H9 (cell line): ENCODE results near the gene F2R. TPM values are rescaled to one million over a fixed set of nuclear protein-coding genes. Genes with fewer than 3 reads are reported as not detected.

Experiments
- DNase-seq: peaks from one replicate; pipeline ENCODE4 v3.0.0-alpha.2; 2017
- H2AFZ ChIP-seq: one replicate; pipeline ENCODE4 v1.6.1; 2013; ENCODE audit warnings: mild to moderate bottlenecking, low read length, control low read depth, moderate library complexity
- H2AK5ac ChIP-seq: 2 replicates; pipeline ENCODE4 v1.6.1; 2013; ENCODE audit warnings: low read length, control low read depth, mixed read lengths; ENCODE audit not compliant: insufficient read length
- H2BK120ac ChIP-seq: one replicate; pipeline ENCODE4 v1.6.1; 2013; ENCODE audit warnings: low read depth, mild to moderate bottlenecking, low read length, control low read depth, inconsistent platforms; ENCODE audit not compliant: poor library complexity, severe bottlenecking
- H2BK12ac ChIP-seq: 2 replicates; pipeline ENCODE4 v1.6.1; 2013; ENCODE audit warnings: low read length, control low read depth, mixed read lengths, low read depth; ENCODE audit not compliant: insufficient read length
- H2BK15ac ChIP-seq: 2 replicates; pipeline ENCODE4 v1.6.1; 2013; ENCODE audit warnings: low read depth, low read length, control low read depth
- H2BK20ac ChIP-seq: one replicate; pipeline ENCODE4 v1.6.1; 2013; ENCODE audit warnings: low read depth, mild to moderate bottlenecking, low read length, control low read depth, inconsistent platforms; ENCODE audit not compliant: poor library complexity, severe bottlenecking
- H2BK5ac ChIP-seq: 2 replicates; pipeline ENCODE4 v1.6.1; 2013; ENCODE audit warnings: low read length, control low read depth, mixed read lengths; ENCODE audit not compliant: insufficient read length
- H3K14ac ChIP-seq: 2 replicates; pipeline ENCODE4 v1.6.1; 2013; ENCODE audit warnings: low read length, control low read depth; ENCODE audit not compliant: insufficient read depth
- H3K18ac ChIP-seq: 2 replicates; pipeline ENCODE4 v1.6.1; 2013; ENCODE audit warnings: low read depth, mild to moderate bottlenecking, mixed read lengths, low read length, control low read depth; ENCODE audit not compliant: insufficient read length
- H3K23ac ChIP-seq: 2 replicates; pipeline ENCODE4 v1.6.1; 2013; ENCODE audit warnings: low read length, control low read depth, mixed read lengths, low read depth; ENCODE audit not compliant: insufficient read length
- H3K23me2 ChIP-seq: 2 replicates; pipeline ENCODE4 v1.6.1; 2013; ENCODE audit warnings: low read depth, mild to moderate bottlenecking, mixed read lengths, low read length, control low read depth; ENCODE audit not compliant: insufficient read length, poor library complexity, severe bottlenecking
- H3K27ac ChIP-seq: 2 replicates; pipeline ENCODE4 v1.5.1; 2013; ENCODE audit warnings: low read length, control low read depth, mixed read lengths, low read depth; ENCODE audit not compliant: insufficient read length
- H3K27me3 ChIP-seq: 2 replicates; pipeline ENCODE4 v1.6.1; 2013; ENCODE audit warnings: low read length, control low read depth, inconsistent platforms; ENCODE audit not compliant: insufficient read depth
- H3K4ac ChIP-seq: 2 replicates; pipeline ENCODE4 v1.6.1; 2013; ENCODE audit warnings: low read depth, mild to moderate bottlenecking, control low read depth, inconsistent platforms, low read length, moderate library complexity
- H3K4me1 ChIP-seq: 2 replicates; pipeline ENCODE4 v1.6.1; 2013; ENCODE audit warnings: low read length, control low read depth, inconsistent platforms; ENCODE audit not compliant: insufficient read depth
- H3K4me2 ChIP-seq: 2 replicates; pipeline ENCODE4 v1.6.1; 2013; ENCODE audit warnings: low read length, control low read depth, mixed read lengths; ENCODE audit not compliant: insufficient read length, insufficient read depth
- H3K56ac ChIP-seq: 2 replicates; pipeline ENCODE4 v1.6.1; 2013; ENCODE audit warnings: low read depth, mild to moderate bottlenecking, mixed read lengths, low read length, control low read depth; ENCODE audit not compliant: insufficient read length
- H3K79me1 ChIP-seq: 2 replicates; pipeline ENCODE4 v1.6.1; 2013; ENCODE audit warnings: low read depth, mild to moderate bottlenecking, moderate library complexity, low read length, control low read depth, inconsistent platforms; ENCODE audit not compliant: insufficient read depth, poor library complexity, severe bottlenecking
- H3K79me2 ChIP-seq: 2 replicates; pipeline ENCODE4 v1.6.1; 2013; ENCODE audit warnings: low read length, control low read depth, inconsistent platforms; ENCODE audit not compliant: insufficient read depth
- H3K9ac ChIP-seq: 2 replicates; pipeline ENCODE4 v1.6.1; 2013; ENCODE audit warnings: low read length, control low read depth, mixed read lengths; ENCODE audit not compliant: insufficient read length; ENCODE audit errors: extremely low read depth
- H3K9me3 ChIP-seq: one replicate; pipeline ENCODE4 v1.6.1; 2013; ENCODE audit warnings: low read depth, low read length, inconsistent platforms; ENCODE audit not compliant: control insufficient read depth
- H3T11ph ChIP-seq: one replicate; pipeline ENCODE4 v1.6.1; 2013; ENCODE audit warnings: mild to moderate bottlenecking, low read length, control low read depth, inconsistent platforms
- H4K20me1 ChIP-seq: one replicate; pipeline ENCODE4 v1.6.1; 2013; ENCODE audit not compliant: control insufficient read depth, insufficient read length, insufficient read depth
- H4K5ac ChIP-seq: 2 replicates; pipeline ENCODE4 v1.6.1; 2013; ENCODE audit warnings: low read depth, mild to moderate bottlenecking, mixed read lengths, low read length, control low read depth; ENCODE audit not compliant: insufficient read length
- H4K8ac ChIP-seq: replicated peaks from 2 replicates; pipeline ENCODE4 v1.6.1; 2013; ENCODE audit warnings: low read length, control low read depth, mixed read lengths, low read depth; ENCODE audit not compliant: insufficient read length
- H4K91ac ChIP-seq: 2 replicates; pipeline ENCODE4 v1.6.1; 2013; ENCODE audit warnings: low read depth, mild to moderate bottlenecking, moderate library complexity, mixed read lengths, low read length, control low read depth; ENCODE audit not compliant: insufficient read length
- H3K27ac Mint-ChIP-seq, 3 experiments: 2 replicates in 2 of 3; 3 replicates in 1 of 3; pipeline ENCODE4 v1.8.0; 2020 to 2021; ENCODE audit warnings: mixed read lengths in 3 of 3, mild to moderate bottlenecking in 1 of 3, moderate library complexity in 1 of 3
- H3K27me3 Mint-ChIP-seq: 2 replicates; pipeline ENCODE4 v1.8.0; 2021; ENCODE audit warnings: low read depth, mild to moderate bottlenecking, moderate library complexity, mixed read lengths
- H3K36me3 Mint-ChIP-seq, 3 experiments: 2 replicates in 2 of 3; 3 replicates in 1 of 3; pipeline ENCODE4 v1.8.0; 2020 to 2021; ENCODE audit warnings: low read depth in 3 of 3, mixed read lengths in 3 of 3; ENCODE audit not compliant: insufficient read depth in 1 of 3
- H3K4me1 Mint-ChIP-seq, 2 experiments: 2 replicates each; pipeline ENCODE4 v1.8.0; 2020; ENCODE audit warnings: mixed read lengths in 2 of 2
- H3K4me3 Mint-ChIP-seq, 2 experiments: 2 replicates in 1 of 2; 3 replicates in 1 of 2; pipeline ENCODE4 v1.8.0; 2020 to 2021; ENCODE audit warnings: mild to moderate bottlenecking in 2 of 2, mixed read lengths in 2 of 2, moderate library complexity in 1 of 2
- H3K9me3 Mint-ChIP-seq, 2 experiments: 2 replicates in 1 of 2; 3 replicates in 1 of 2; pipeline ENCODE4 v1.8.0; 2020; ENCODE audit warnings: mild to moderate bottlenecking in 2 of 2, mixed read lengths in 2 of 2, moderate library complexity in 1 of 2
- WGBS: extraction: QIAGEN DNeasy Blood & Tissue Kit; methylation state at CpG from one replicate; pipeline ENCODE4 v1.1.7; 2013; ENCODE audit warnings: missing lambda C conversion rate, low lambda C conversion rate, mixed read lengths; ENCODE audit not compliant: insufficient read length; ENCODE audit errors: extremely low coverage; 5-methylcytosine and 5-hydroxymethylcytosine counted together
- total RNA-seq: library from RNA; stranded (reverse); gene quantifications from 2 replicates; pipeline ENCODE4 v1.2.1, GENCODE V29; 2021
- TF ChIP-seq, protein P1 (sequence below): fragments of 200-600 bp; sonication (generic); conservative IDR thresholded peaks from 3 replicates; pipeline ENCODE4 v1.8.0; 2021; ENCODE audit warnings: antibody characterized with exemption, mild to moderate bottlenecking

The F2R gene
- total RNA-seq, 1 experiment from 2014 or later: 14.8 TPM

DNA sequence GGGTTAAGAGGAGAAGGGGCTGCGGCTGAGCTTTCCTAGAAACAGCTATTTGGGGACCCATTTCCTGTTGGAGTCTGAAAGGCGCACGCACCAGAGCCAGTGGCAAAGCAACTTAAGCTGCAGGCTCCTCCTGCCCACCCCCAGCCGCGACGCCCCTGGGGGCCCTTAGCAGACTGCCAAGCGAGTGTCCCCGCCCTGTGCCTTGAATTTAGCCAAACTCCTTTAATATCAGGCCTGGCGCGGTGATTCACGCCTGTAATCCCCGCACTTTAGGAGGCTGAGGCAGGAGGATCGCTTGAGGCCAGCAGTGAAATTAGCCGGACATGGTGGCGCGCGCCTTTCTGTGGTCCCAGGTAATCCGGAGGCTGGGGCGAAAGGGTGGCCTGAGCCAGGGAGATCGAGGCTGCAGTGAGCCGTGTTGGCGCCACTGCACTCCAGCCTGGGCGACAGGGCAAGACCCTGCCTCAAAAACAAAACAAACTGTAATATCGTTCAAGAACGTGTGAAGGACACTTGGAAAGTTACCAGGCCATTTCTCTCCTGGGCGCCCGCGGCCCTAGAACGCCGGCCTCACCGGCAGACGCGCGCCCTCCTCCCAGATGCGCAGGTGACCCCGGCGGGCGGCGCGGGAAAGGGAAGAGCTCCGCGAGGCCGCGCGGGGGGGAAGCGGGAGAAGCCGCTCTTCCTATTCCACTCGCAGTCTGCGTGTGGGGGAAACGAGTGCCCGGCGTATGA, 1.0 kb upstream of the F2R start:
- peak overlapping the region; percentile 69 for H3K4me2 ChIP-seq

More for the DNA sequence above, 1.0 kb upstream of the F2R start:
- Histone ChIP-seq H2BK20ac (no peak overlapping the region), H4K91ac (no peak overlapping the region), H3K4ac (no peak overlapping the region), H3K23me2 (peaks cover 18% of the 10 kb centered on the region), H2BK15ac (no peak overlapping the region), H3K4me1 (peaks cover 4% of the 10 kb centered on the region; the same call in 1 of the 2 replicates), H3K9ac (no peak overlapping the region), H3K56ac (no peak overlapping the region), H3K27ac (no peak overlapping the region), H2BK5ac (no peak overlapping the region), H3K14ac (no peak overlapping the region), H4K20me1 (no peaks in the 10 kb centered on the region), H2AK5ac (no peak overlapping the region), H2BK120ac (no peak overlapping the region), H3T11ph (no peak overlapping the region), H3K79me1 (peaks cover 2% of the 10 kb centered on the region), H4K5ac (no peak overlapping the region), H3K9me3 (no peaks in the 10 kb centered on the region), H3K18ac (no peak overlapping the region), H2BK12ac (no peak overlapping the region), H4K8ac (no peak overlapping the region), H2AFZ (no peak overlapping the region), H3K23ac (no peak overlapping the region), H3K79me2 (no peaks in the 10 kb centered on the region; the same call in 1 of the 2 replicates), H3K27me3 (peaks cover 2% of the 10 kb centered on the region; the same call in 1 of the 2 replicates)
- Mint-ChIP-seq H3K9me3 (no peaks in the 10 kb centered on the region; a peak in 1 of 5 replicates), H3K4me3 (peak overlapping the region; percentile 80 to 89), H3K4me1 (peaks cover 12 to 16% of the 10 kb centered on the region in 2 experiments), H3K36me3 (peaks cover 3 to 4% (median 4%) of the 10 kb centered on the region in 3 experiments; a peak in 3 of 7 replicates), H3K27me3 (peaks cover 30% of the 10 kb centered on the region), H3K27ac (no peak overlapping the region)
- WGBS: no CpG with 5 or more reads among the region's 52 CpGs
- TF ChIP-seq, protein P1, sequence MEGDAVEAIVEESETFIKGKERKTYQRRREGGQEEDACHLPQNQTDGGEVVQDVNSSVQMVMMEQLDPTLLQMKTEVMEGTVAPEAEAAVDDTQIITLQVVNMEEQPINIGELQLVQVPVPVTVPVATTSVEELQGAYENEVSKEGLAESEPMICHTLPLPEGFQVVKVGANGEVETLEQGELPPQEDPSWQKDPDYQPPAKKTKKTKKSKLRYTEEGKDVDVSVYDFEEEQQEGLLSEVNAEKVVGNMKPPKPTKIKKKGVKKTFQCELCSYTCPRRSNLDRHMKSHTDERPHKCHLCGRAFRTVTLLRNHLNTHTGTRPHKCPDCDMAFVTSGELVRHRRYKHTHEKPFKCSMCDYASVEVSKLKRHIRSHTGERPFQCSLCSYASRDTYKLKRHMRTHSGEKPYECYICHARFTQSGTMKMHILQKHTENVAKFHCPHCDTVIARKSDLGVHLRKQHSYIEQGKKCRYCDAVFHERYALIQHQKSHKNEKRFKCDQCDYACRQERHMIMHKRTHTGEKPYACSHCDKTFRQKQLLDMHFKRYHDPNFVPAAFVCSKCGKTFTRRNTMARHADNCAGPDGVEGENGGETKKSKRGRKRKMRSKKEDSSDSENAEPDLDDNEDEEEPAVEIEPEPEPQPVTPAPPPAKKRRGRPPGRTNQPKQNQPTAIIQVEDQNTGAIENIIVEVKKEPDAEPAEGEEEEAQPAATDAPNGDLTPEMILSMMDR: no peak
- DNase-seq: peak; percentile 60
